IMR-90 (cell line): Measurements from ENCODE around the gene SPATA16. TPM values are rescaled to one million over a fixed set of nuclear protein-coding genes. Genes with fewer than 3 reads are reported as not detected.

Source experiments
- ATAC-seq: fragments of 200-7000 bp; cut with Tn5 transposase; 2 replicates; pipeline ENCODE4 v1.9.1; 2020; ENCODE audit warnings: low read depth, mild to moderate bottlenecking, moderate library complexity
- BruUV-seq: library from RNA; stranded (reverse); fragments of 400-500 nt; replicated peaks from 2 replicates; lab custom pipeline; 2021; lab: Mats Ljungman, UMichigan
- CTCF ChIA-PET: fragments of 300-600 bp; formaldehyde crosslinking; extraction: SDS; loops from one replicate; lab custom pipeline; 2021; ENCODE audit warnings: antibody characterized with exemption; lab: Yijun Ruan, JAX
- POLR2A ChIA-PET: fragments of 300-600 bp; sonication (Branson Sonifier 250); formaldehyde crosslinking; loops from one replicate; lab custom pipeline; 2022; ENCODE audit warnings: antibody characterized with exemption; ENCODE audit not compliant: unreplicated experiment; lab: Charles Lee
- DNase-seq: peaks from one replicate; pipeline ENCODE4 v3.0.0; 2013
- H2AFZ ChIP-seq: replicated peaks from 2 replicates; pipeline ENCODE3; 2013; ENCODE audit warnings: low read length, mild to moderate bottlenecking; ENCODE audit not compliant: poor library complexity
- H2AK5ac ChIP-seq: 2 replicates; pipeline ENCODE4 v1.6.1; 2013; ENCODE audit warnings: low read depth, low read length, inconsistent platforms
- H2AK9ac ChIP-seq: replicated peaks from 2 replicates; pipeline ENCODE3; 2013; ENCODE audit warnings: mild to moderate bottlenecking, low read depth, low read length, moderate library complexity; ENCODE audit not compliant: poor library complexity
- H2BK120ac ChIP-seq: 2 replicates; pipeline ENCODE4 v1.6.1; 2013; ENCODE audit warnings: low read depth, low read length, inconsistent platforms
- H2BK15ac ChIP-seq: 3 replicates; pipeline ENCODE4 v1.6.1; 2013; ENCODE audit warnings: low read depth, low read length, inconsistent platforms
- H2BK20ac ChIP-seq: 2 replicates; pipeline ENCODE4 v1.6.1; 2013; ENCODE audit warnings: low read depth, mild to moderate bottlenecking, inconsistent platforms, low read length, moderate library complexity
- H2BK5ac ChIP-seq: 2 replicates; pipeline ENCODE4 v1.6.1; 2013; ENCODE audit warnings: mild to moderate bottlenecking, low read depth, low read length, inconsistent platforms; ENCODE audit not compliant: poor library complexity, severe bottlenecking
- H3K14ac ChIP-seq: replicated peaks from 2 replicates; pipeline ENCODE4 v1.6.1; 2013; ENCODE audit warnings: low read depth, low read length, inconsistent platforms
- H3K18ac ChIP-seq: 2 replicates; pipeline ENCODE4 v1.6.1; 2013; ENCODE audit warnings: low read depth, low read length, control low read depth
- H3K23ac ChIP-seq: 2 replicates; pipeline ENCODE4 v1.6.1; 2013; ENCODE audit warnings: low read depth, low read length, inconsistent platforms
- H3K27ac ChIP-seq: 2 replicates; pipeline ENCODE4 v1.5.1; 2013; ENCODE audit warnings: mild to moderate bottlenecking, control low read depth, low read length; ENCODE audit not compliant: insufficient read depth
- H3K27me3 ChIP-seq: 2 replicates; pipeline ENCODE4 v1.6.1; 2013; ENCODE audit warnings: low read length; ENCODE audit not compliant: control insufficient read depth, insufficient read depth
- H3K36me3 ChIP-seq: 2 replicates; pipeline ENCODE4 v1.6.1; 2013; ENCODE audit warnings: low read length, mixed read lengths; ENCODE audit not compliant: control insufficient read depth, insufficient read depth
- H3K4ac ChIP-seq: 2 replicates; pipeline ENCODE4 v1.6.1; 2013; ENCODE audit warnings: low read depth, low read length, inconsistent platforms
- H3K4me1 ChIP-seq: 2 replicates; pipeline ENCODE4 v1.6.1; 2013; ENCODE audit warnings: low read length, mixed read lengths; ENCODE audit not compliant: control insufficient read depth, insufficient read depth
- H3K4me2 ChIP-seq: 2 replicates; pipeline ENCODE4 v1.6.1; 2013; ENCODE audit warnings: low read depth, mild to moderate bottlenecking, control low read depth, low read length, moderate library complexity
- H3K4me3 ChIP-seq: 2 replicates; pipeline ENCODE4 v1.5.1; 2013; ENCODE audit warnings: low read depth, mild to moderate bottlenecking, control low read depth, low read length, moderate library complexity; ENCODE audit not compliant: insufficient read depth
- H3K56ac ChIP-seq: 2 replicates; pipeline ENCODE4 v1.6.1; 2013; ENCODE audit warnings: low read length, inconsistent platforms; ENCODE audit not compliant: insufficient read depth; ENCODE audit errors: extremely low read depth
- H3K79me1 ChIP-seq, 2 experiments: 2 replicates each; pipeline ENCODE4 v1.6.1; 2013; ENCODE audit warnings: low read length in 2 of 2, inconsistent platforms in 1 of 2, low read depth in 1 of 2
- H3K9ac ChIP-seq: 2 replicates; pipeline ENCODE4 v1.6.1; 2013; ENCODE audit warnings: low read depth, low read length, control low read depth
- H3K9me1 ChIP-seq: 2 replicates; pipeline ENCODE4 v1.6.1; 2013; ENCODE audit warnings: low read length, inconsistent platforms; ENCODE audit not compliant: insufficient read depth
- H3K9me3 ChIP-seq: 2 replicates; pipeline ENCODE4 v1.6.1; 2013; ENCODE audit warnings: low read length; ENCODE audit not compliant: control insufficient read depth, insufficient read depth
- H4K20me1 ChIP-seq: 2 replicates; pipeline ENCODE4 v1.6.1; 2013; ENCODE audit warnings: low read length, inconsistent platforms; ENCODE audit not compliant: insufficient read depth
- H4K5ac ChIP-seq: 2 replicates; pipeline ENCODE4 v1.6.1; 2013; ENCODE audit warnings: mild to moderate bottlenecking, low read depth, low read length, control low read depth
- H4K8ac ChIP-seq, 2 experiments: 2 replicates each; pipeline ENCODE4 v1.6.1; 2013; ENCODE audit warnings: low read depth in 2 of 2, low read length in 2 of 2, control low read depth in 1 of 2, inconsistent platforms in 1 of 2
- H4K91ac ChIP-seq: 2 replicates; pipeline ENCODE4 v1.6.1; 2013; ENCODE audit warnings: low read depth, low read length, inconsistent platforms; ENCODE audit not compliant: insufficient read depth
- BHLHE40 ChIP-seq: fragments of 150-350 bp; IDR thresholded peaks from 2 replicates; pipeline ENCODE4 v1.6.1; 2016; ENCODE audit warnings: mild to moderate bottlenecking, low read depth, low read length
- MAZ ChIP-seq: IDR thresholded peaks from 2 replicates; pipeline ENCODE4 v1.6.1; 2012; ENCODE audit warnings: low read depth, mild to moderate bottlenecking, low read length, improper control_type of control experiment, moderate library complexity, borderline replicate concordance
- MXI1 ChIP-seq: IDR thresholded peaks from 2 replicates; pipeline ENCODE4 v1.6.1; 2012; ENCODE audit warnings: low read depth, mild to moderate bottlenecking, low read length, moderate library complexity, borderline replicate concordance
- RAD21 ChIP-seq: IDR thresholded peaks from 2 replicates; pipeline ENCODE4 v1.6.1; 2012; ENCODE audit warnings: low read length, improper control_type of control experiment
- RCOR1 ChIP-seq: IDR thresholded peaks from 2 replicates; pipeline ENCODE4 v1.6.1; 2012; ENCODE audit warnings: mild to moderate bottlenecking, low read length, improper control_type of control experiment; ENCODE audit not compliant: insufficient replicate concordance
- SMC3 ChIP-seq: fragments of 150-350 bp; IDR thresholded peaks from 2 replicates; pipeline ENCODE4 v1.6.1; 2016; ENCODE audit warnings: low read depth, mild to moderate bottlenecking, antibody characterized with exemption, low read length, moderate library complexity
- WGBS, 2 experiments: methylation state at CpG; one replicate each; pipeline versions ENCODE4 v1.1.5 to v1.1.7; 2013; ENCODE audit warnings: missing lambda C conversion rate in 2 of 2; ENCODE audit not compliant: insufficient read length in 1 of 2; ENCODE audit errors: extremely low coverage in 2 of 2; 5-methylcytosine and 5-hydroxymethylcytosine counted together
- dilution Hi-C: fragments of 300-500 bp; cut with HindIII; formaldehyde crosslinking; loops from one replicate; pipeline ENCODE4 v1.14.3; 2018; ENCODE audit warnings: low sequenced_read_pairs; ENCODE audit not compliant: unreplicated experiment
- in situ Hi-C: fragments of 300-500 bp; cut with MboI; formaldehyde crosslinking; loops from 3 replicates; pipeline ENCODE4 v1.14.3; 2019; ENCODE audit warnings: low sequenced_read_pairs, inconsistent platforms, mixed read lengths
- intact Hi-C: fragments of 100-400 bp; cut with micrococcal nuclease; formaldehyde crosslinking; loops from 2 replicates; pipeline ENCODE4 v1.10.0; 2022
- polyA plus RNA-seq, 3 experiments: library from polyadenylated mRNA; depleted of rRNA; stranded (reverse); fragments of >200 nt; gene quantifications; 2 replicates each; pipeline ENCODE4 v1.2.3, GENCODE V29; 2012; ENCODE audit warnings: low replicate concordance in 1 of 3
- total RNA-seq: library from RNA; depleted of rRNA; stranded (reverse); fragments of >200 nt; gene quantifications from 2 replicates; pipeline ENCODE4 v1.2.3, GENCODE V29; 2012
- TF ChIP-seq, protein P1 (sequence below): conservative IDR thresholded peaks from 2 replicates; pipeline ENCODE4 v1.5.1; 2012; ENCODE audit warnings: mild to moderate bottlenecking, low read depth, low read length, improper control_type of control experiment
- TF ChIP-seq, protein P2 (sequence below): fragments of 150-350 bp; IDR thresholded peaks from 2 replicates; pipeline ENCODE4 v1.6.1; 2016; ENCODE audit warnings: low read depth, mild to moderate bottlenecking, low read length, moderate library complexity, borderline replicate concordance

SPATA16 gene
- total and polyA plus RNA-seq, 2 of the 4 experiments (the other 2 are of a cell fraction): not detected

DNA sequence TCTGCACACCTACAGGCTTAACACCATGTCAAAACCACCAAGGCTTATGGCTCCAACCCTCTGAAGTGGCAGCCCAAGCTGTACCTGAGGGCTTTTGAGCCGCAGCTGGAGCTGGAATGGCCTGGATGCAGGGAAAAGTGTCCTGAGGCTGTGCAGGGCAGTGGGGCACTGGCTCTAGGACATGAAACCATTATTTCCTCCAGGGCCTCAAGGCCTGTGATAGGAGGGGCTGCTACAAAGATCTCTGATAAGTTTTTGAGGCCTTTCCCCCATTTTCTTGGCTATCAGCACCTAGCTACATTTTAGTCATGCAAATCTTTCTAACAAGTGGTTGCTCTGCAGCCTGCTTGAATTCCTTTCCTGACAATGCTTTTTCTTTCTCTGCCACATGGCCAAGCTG, 37.6 kb downstream of the SPATA16 start:
- no peak overlapping the region for H3K18ac ChIP-seq
- H2BK20ac ChIP-seq: no peak overlapping the region
- no CpG with 5 or more reads among the region's 1 CpG for WGBS, 2 experiments
- no peak overlapping the region for H3K23ac ChIP-seq
- H2BK5ac ChIP-seq: no peak overlapping the region
- H3K4ac ChIP-seq: no peak overlapping the region
- no peak overlapping the region for H2AFZ ChIP-seq
- no peak overlapping the region for H3K9ac ChIP-seq
- H3K9me3 ChIP-seq: no peaks in the 10 kb centered on the region
- no peak overlapping the region for H4K5ac ChIP-seq
- no peak overlapping the region for H3K27ac ChIP-seq
- no peak for ATAC-seq
- no peak overlapping the region for H3K56ac ChIP-seq
- no peak overlapping the region for H3K4me2 ChIP-seq
- no peak overlapping the region for H4K91ac ChIP-seq
- H2BK15ac ChIP-seq: no peak overlapping the region
- DNase-seq: no peak
- intact Hi-C loops (no loop called here), dilution Hi-C loops (no loop called here), in situ Hi-C loops (no loop called here)
- H3K14ac ChIP-seq: no peak overlapping the region
- H3K79me1 ChIP-seq: no peaks in the 10 kb centered on the region
- no peak overlapping the region for H4K8ac ChIP-seq
- no peaks in the 10 kb centered on the region for H3K27me3 ChIP-seq
- ChIA-PET POLR2A (no interaction called here), CTCF (no interaction called here)
- no peak overlapping the region for H2AK9ac ChIP-seq
- H3K4me3 ChIP-seq: no peak overlapping the region
- H2AK5ac ChIP-seq: no peak overlapping the region
- no peaks in the 10 kb centered on the region for H3K36me3 ChIP-seq
- H3K9me1 ChIP-seq: no peaks in the 10 kb centered on the region
- no peaks in the 10 kb centered on the region for H3K4me1 ChIP-seq
- no peak overlapping the region for H2BK120ac ChIP-seq
- H4K20me1 ChIP-seq: no peaks in the 10 kb centered on the region
- TF ChIP-seq MXI1 (no peak), RAD21 (no peak), SMC3 (no peak), RCOR1 (no peak), MAZ (no peak), BHLHE40 (no peak)
- TF ChIP-seq, protein P1, sequence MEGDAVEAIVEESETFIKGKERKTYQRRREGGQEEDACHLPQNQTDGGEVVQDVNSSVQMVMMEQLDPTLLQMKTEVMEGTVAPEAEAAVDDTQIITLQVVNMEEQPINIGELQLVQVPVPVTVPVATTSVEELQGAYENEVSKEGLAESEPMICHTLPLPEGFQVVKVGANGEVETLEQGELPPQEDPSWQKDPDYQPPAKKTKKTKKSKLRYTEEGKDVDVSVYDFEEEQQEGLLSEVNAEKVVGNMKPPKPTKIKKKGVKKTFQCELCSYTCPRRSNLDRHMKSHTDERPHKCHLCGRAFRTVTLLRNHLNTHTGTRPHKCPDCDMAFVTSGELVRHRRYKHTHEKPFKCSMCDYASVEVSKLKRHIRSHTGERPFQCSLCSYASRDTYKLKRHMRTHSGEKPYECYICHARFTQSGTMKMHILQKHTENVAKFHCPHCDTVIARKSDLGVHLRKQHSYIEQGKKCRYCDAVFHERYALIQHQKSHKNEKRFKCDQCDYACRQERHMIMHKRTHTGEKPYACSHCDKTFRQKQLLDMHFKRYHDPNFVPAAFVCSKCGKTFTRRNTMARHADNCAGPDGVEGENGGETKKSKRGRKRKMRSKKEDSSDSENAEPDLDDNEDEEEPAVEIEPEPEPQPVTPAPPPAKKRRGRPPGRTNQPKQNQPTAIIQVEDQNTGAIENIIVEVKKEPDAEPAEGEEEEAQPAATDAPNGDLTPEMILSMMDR: no peak
- TF ChIP-seq, protein P2, sequence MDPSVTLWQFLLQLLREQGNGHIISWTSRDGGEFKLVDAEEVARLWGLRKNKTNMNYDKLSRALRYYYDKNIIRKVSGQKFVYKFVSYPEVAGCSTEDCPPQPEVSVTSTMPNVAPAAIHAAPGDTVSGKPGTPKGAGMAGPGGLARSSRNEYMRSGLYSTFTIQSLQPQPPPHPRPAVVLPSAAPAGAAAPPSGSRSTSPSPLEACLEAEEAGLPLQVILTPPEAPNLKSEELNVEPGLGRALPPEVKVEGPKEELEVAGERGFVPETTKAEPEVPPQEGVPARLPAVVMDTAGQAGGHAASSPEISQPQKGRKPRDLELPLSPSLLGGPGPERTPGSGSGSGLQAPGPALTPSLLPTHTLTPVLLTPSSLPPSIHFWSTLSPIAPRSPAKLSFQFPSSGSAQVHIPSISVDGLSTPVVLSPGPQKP: no peak
- no TSS peak for BruUV-seq
